HFF-Myc (cell line): ENCODE results near the gene HLA-DOB.

Experiments
- DNase-seq: peaks from one replicate; pipeline ENCODE4 v3.0.0-alpha.2; 2011; ENCODE audit warnings: low read depth; ENCODE audit errors: extremely low read depth
- H3K4me3 ChIP-seq: replicated peaks from 2 replicates; pipeline ENCODE4 v1.5.1; 2011; ENCODE audit warnings: low read depth, mild to moderate bottlenecking, control low read depth, low read length
- CTCF ChIP-seq: IDR thresholded peaks from 2 replicates; pipeline ENCODE4 v1.5.1; 2012; ENCODE audit warnings: mild to moderate bottlenecking, low read depth, low read length, control low read depth; ENCODE audit errors: missing control alignments

Gene HLA-DOB

GRCh38 chr6:32843979-32844838, 27.4 kb upstream of the HLA-DOB start, which contains the start of gene PSMB8:
TSS of gene PSMB8 (minus strand) at chr6:32844047. CDS start at chr6:32843996, 51 bp downstream.
- no peak for TF ChIP-seq CTCF
- peak within 1 kb of the TSS; percentile 59 for H3K4me3 ChIP-seq
- DNase-seq: peak; percentile 77

- H3K4me3 ChIP-seq: peak overlapping the region; percentile 59
- TF ChIP-seq CTCF: no peak
- no peak for DNase-seq
Observed at GRCh38 chr6:32843331-32843978, 26.7 kb upstream of the HLA-DOB start.

GRCh38 chr6:32842690-32843089, 25.9 kb upstream of the HLA-DOB start:
- no peak for DNase-seq
- no peak overlapping the region for H3K4me3 ChIP-seq
- TF ChIP-seq CTCF: no peak

GRCh38 chr6:32842021-32842650, 25.3 kb upstream of the HLA-DOB start:
- no peak for DNase-seq
- TF ChIP-seq CTCF: no peak
- no peak overlapping the region for H3K4me3 ChIP-seq

GRCh38 chr6:32840604-32841246, 23.9 kb upstream of the HLA-DOB start:
- TF ChIP-seq CTCF: no peak
- no peak for DNase-seq
- no peak overlapping the region for H3K4me3 ChIP-seq

- no peak for DNase-seq
- TF ChIP-seq CTCF: no peak
- no peak overlapping the region for H3K4me3 ChIP-seq
Observed at GRCh38 chr6:32839356-32839755, 22.6 kb upstream of the HLA-DOB start.
